Measurements from ENCODE around the gene FXYD2.

GRCh38 chr11:117817368-117818040 is 7.0 kb downstream of the FXYD2 start:
- TF ChIP-seq EZH2 (IDR thresholded peaks at IDR 0.05; ENCODE audit: insufficient read depth, poor library complexity, severe bottlenecking) (no peak), EZH2phosphoT487 (IDR thresholded peaks at IDR 0.05; ENCODE audit: insufficient read depth, low read depth) (no peak)

Measured in GM23248 (cell line).